ENCODE data around the gene PPOX. TPM values are rescaled to one million over a fixed set of nuclear protein-coding genes. Genes with fewer than 3 reads are reported as not detected.

Gene PPOX
- total RNA-seq, 6 donors from 2014 or later: 19.5 to 48.2 (median 26.6) TPM

- Histone ChIP-seq H3K27me3 (no peaks in the 10 kb centered on the region), H3K36me3 (peaks cover 32 to 79% (median 58%) of the 10 kb centered on the region in 4 donors), H3K9me3 (no peaks in the 10 kb centered on the region), H3K4me3 (no peak overlapping the region), H3K4me1 (peaks cover 38 to 54% (median 47%) of the 10 kb centered on the region in 4 donors), H3K27ac (peak overlapping the region; percentile 64 to 97 (median 84))
- DNase-seq (peak in 1 of 2 donors; percentile 56), ATAC-seq (ENCODE audit: low FRiP score in 2 of 2) (peak; percentile 47 to 72)
- peak; percentile 92 to 99 (median 97) for TF ChIP-seq EP300 (IDR thresholded peaks at IDR 0.05)
- peak in 2 of 4 donors; percentile 55 to 57 for TF ChIP-seq POLR2A (IDR thresholded peaks at IDR 0.05)
- TF ChIP-seq, protein P1, sequence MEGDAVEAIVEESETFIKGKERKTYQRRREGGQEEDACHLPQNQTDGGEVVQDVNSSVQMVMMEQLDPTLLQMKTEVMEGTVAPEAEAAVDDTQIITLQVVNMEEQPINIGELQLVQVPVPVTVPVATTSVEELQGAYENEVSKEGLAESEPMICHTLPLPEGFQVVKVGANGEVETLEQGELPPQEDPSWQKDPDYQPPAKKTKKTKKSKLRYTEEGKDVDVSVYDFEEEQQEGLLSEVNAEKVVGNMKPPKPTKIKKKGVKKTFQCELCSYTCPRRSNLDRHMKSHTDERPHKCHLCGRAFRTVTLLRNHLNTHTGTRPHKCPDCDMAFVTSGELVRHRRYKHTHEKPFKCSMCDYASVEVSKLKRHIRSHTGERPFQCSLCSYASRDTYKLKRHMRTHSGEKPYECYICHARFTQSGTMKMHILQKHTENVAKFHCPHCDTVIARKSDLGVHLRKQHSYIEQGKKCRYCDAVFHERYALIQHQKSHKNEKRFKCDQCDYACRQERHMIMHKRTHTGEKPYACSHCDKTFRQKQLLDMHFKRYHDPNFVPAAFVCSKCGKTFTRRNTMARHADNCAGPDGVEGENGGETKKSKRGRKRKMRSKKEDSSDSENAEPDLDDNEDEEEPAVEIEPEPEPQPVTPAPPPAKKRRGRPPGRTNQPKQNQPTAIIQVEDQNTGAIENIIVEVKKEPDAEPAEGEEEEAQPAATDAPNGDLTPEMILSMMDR (IDR thresholded peaks at IDR 0.05): no peak
- TF ChIP-seq POLR2AphosphoS5 (IDR thresholded peaks at IDR 0.05): peak; percentile 85 to 94
- whole genome bisulfite sequencing, 2 donors: 81 to 83% methylated on average over 7 to 8 of the region's 8 CpGs
Measured at GRCh38 chr1:161207173-161207572, 40.9 kb downstream of the PPOX start.

DNA sequence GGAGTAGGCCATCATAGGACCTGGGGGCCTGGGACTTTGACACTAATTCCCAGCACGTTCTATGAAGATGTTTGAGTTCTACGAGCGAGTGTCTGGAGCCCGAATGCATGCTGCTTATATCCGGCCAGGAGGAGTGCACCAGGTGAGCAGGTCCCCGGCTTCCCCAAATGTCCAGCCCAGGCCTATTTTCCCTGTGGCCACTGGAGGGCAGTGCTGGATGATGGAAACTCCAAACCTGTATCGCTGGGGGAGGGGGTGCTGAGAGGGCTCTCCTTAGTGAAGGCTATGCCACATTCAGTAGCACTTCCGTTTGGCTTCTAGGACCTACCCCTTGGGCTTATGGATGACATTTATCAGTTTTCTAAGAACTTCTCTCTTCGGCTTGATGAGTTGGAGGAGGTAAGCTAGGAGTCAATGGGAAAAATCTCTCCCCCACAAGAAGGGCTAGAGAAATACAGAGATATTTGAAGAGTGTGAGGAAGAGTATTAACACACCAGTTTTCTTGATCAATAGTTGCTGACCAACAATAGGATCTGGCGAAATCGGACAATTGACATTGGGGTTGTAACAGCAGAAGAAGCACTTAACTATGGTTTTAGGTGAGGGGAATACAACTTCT, 43.7 kb downstream of the PPOX start:
- peak in 1 of 2 donors; percentile 87 for DNase-seq
- peaks cover 49 to 90% (median 81%) of the 10 kb centered on the region in 4 donors for H3K36me3 ChIP-seq
- H3K4me1 ChIP-seq: peaks cover 25 to 39% (median 29%) of the 10 kb centered on the region in 4 donors
- peak; percentile 89 for ATAC-seq (ENCODE audit: low FRiP score in 2 of 2)
- H3K9me3 ChIP-seq: no peaks in the 10 kb centered on the region
- TF ChIP-seq POLR2A (IDR thresholded peaks at IDR 0.05): no peak
- TF ChIP-seq POLR2AphosphoS5 (IDR thresholded peaks at IDR 0.05): peak in 1 of 2 donors; percentile 45
- TF ChIP-seq, protein P1 (IDR thresholded peaks at IDR 0.05): peak; percentile 82 to 96 (median 90)
- TF ChIP-seq EP300 (IDR thresholded peaks at IDR 0.05): no peak
- no peak overlapping the region for H3K4me3 ChIP-seq
- no peaks in the 10 kb centered on the region for H3K27me3 ChIP-seq
- WGBS, 2 donors: 38% methylated on average over 11 of the region's 11 CpGs
- H3K27ac ChIP-seq: peak overlapping the region in 2 of 4 donors; percentile 76 to 83

GRCh38 chr1:161214369-161214768, 48.1 kb downstream of the PPOX start:
- Histone ChIP-seq H3K36me3 (peaks cover 38 to 60% (median 52%) of the 10 kb centered on the region in 4 donors), H3K4me3 (peak overlapping the region in 2 of 4 donors; percentile 41 to 50), H3K4me1 (peaks cover 5 to 21% (median 12%) of the 10 kb centered on the region in 4 donors), H3K27ac (peak overlapping the region; percentile 88 to 95 (median 92)), H3K27me3 (no peaks in the 10 kb centered on the region), H3K9me3 (no peaks in the 10 kb centered on the region)
- WGBS, 2 donors: 79 to 83% methylated on average over 9 of the region's 9 CpGs
- peak in 1 of 2 donors; percentile 52 for ATAC-seq (ENCODE audit: low FRiP score in 2 of 2)
- no peak for DNase-seq
- TF ChIP-seq EP300 (IDR thresholded peaks at IDR 0.05) (no peak), POLR2AphosphoS5 (IDR thresholded peaks at IDR 0.05) (peak in 1 of 2 donors; percentile 11)

DNA sequence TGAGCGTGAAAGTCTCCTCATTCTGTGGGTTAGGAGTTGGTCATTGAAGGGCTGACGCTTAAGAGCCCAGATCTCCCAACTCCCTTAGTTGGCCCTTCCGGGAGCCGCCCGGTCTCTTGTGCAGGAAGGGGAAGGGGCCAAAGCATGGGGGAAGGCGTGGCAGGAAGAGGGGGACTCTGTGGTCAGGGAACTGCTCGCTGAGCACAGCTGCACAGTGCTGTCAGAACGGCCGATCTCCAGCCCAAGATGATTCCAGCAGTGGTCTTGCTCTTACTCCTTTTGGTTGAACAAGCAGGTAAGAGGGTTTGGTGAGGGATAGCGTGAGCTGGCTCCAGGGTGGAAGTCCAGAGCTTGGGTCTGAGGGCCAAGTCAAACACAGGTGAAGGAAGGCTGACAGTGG, 48.9 kb downstream of the PPOX start, which contains the start of gene FCER1G:
FCER1G (plus strand) TSS at position 220 of the 400 bp plus-strand sequence; CDS start at position 247, 27 bp downstream.
- Histone ChIP-seq H3K4me1 (peaks cover 5 to 14% (median 7%) of the 10 kb centered on the region in 4 donors), H3K4me3 (peak within 1 kb of the TSS in 3 of 4 donors; percentile 34 to 50 (median 41)), H3K9me3 (no peaks in the 10 kb centered on the region), H3K36me3 (peaks cover 36 to 53% (median 46%) of the 10 kb centered on the region in 4 donors), H3K27me3 (no peaks in the 10 kb centered on the region), H3K27ac (peak within 1 kb of the TSS; percentile 88 to 95 (median 92))
- peak; percentile 60 to 77 for ATAC-seq (ENCODE audit: low FRiP score in 2 of 2)
- peak in 1 of 2 donors; percentile 77 for DNase-seq
- TF ChIP-seq POLR2A (IDR thresholded peaks at IDR 0.05) (peak in 2 of 4 donors; percentile 61 to 92), POLR2AphosphoS5 (IDR thresholded peaks at IDR 0.05) (peak; percentile 61 to 70)
- TF ChIP-seq, protein P1 (IDR thresholded peaks at IDR 0.05): no peak
- 65 to 67% methylated on average over 10 of the region's 10 CpGs for WGBS, 2 donors

GRCh38 chr1:161216945-161217712, 50.9 kb downstream of the PPOX start:
- ATAC-seq (ENCODE audit: low FRiP score in 2 of 2): peak; percentile 75 to 77
- peak in 1 of 2 donors; percentile 68 for DNase-seq
- H3K4me3 ChIP-seq: peak overlapping the region in 3 of 4 donors; percentile 34 to 50 (median 41)
- TF ChIP-seq POLR2AphosphoS5 (IDR thresholded peaks at IDR 0.05) (peak; percentile 67 to 93), EP300 (IDR thresholded peaks at IDR 0.05) (peak in 1 of 4 donors; percentile 88), POLR2A (IDR thresholded peaks at IDR 0.05) (peak in 3 of 4 donors; percentile 17 to 89 (median 31))
- TF ChIP-seq, protein P1 (IDR thresholded peaks at IDR 0.05): no peak
- peaks cover 5 to 13% (median 6%) of the 10 kb centered on the region in 4 donors for H3K4me1 ChIP-seq
- H3K27ac ChIP-seq: peak overlapping the region; percentile 88 to 95 (median 92)
- peaks cover 18 to 32% (median 26%) of the 10 kb centered on the region in 4 donors for H3K36me3 ChIP-seq
- 18 to 37% methylated on average over 7 of the region's 7 CpGs for WGBS, 2 donors
- no peaks in the 10 kb centered on the region for H3K27me3 ChIP-seq
- no peaks in the 10 kb centered on the region for H3K9me3 ChIP-seq

All from upper lobe of left lung (tissue), 6 donors.